Epithelial cell of proximal tubule (primary cell): Measurements from ENCODE around the gene BCAP31. TPM values are rescaled to one million over a fixed set of nuclear protein-coding genes. Genes with fewer than 3 reads are reported as not detected.
"Not testable (repeated sequence)": the region's sequence is repeated elsewhere in the genome, so short reads cannot be mapped to it uniquely, and the experiment has no call there.

Experiments
- DNase-seq: peaks from one replicate; pipeline ENCODE4 v3.0.0-alpha.2; 2011; ENCODE audit warnings: low read depth
- H3K4me3 ChIP-seq: 2 replicates; pipeline ENCODE4 v1.5.1; 2011; ENCODE audit warnings: low read depth, mild to moderate bottlenecking, low read length
- CTCF ChIP-seq: conservative IDR thresholded peaks from 2 replicates; pipeline ENCODE4 v1.5.1; 2012; ENCODE audit warnings: low read depth, mild to moderate bottlenecking, low read length
- total RNA-seq: library from RNA; depleted of rRNA; stranded (reverse); fragments of >200 nt; gene quantifications from 2 replicates; pipeline ENCODE4 v1.2.3, GENCODE V29; 2015

BCAP31 gene
- total RNA-seq, 1 donor from 2014 or later, result 163 TPM

- TF ChIP-seq CTCF, result no peak
- H3K4me3 ChIP-seq, result no peak overlapping the region
- DNase-seq, result no peak
Observed at GRCh38 chrX:153755136-153755535, 30.9 kb upstream of the BCAP31 start.

- DNase-seq, result no peak
- no peak overlapping the region for H3K4me3 ChIP-seq
- TF ChIP-seq CTCF, result no peak
Observed at GRCh38 chrX:153750127-153750774, 26.1 kb upstream of the BCAP31 start.

GRCh38 chrX:153749017-153749416 lies 24.8 kb upstream of the BCAP31 start:
- DNase-seq, H3K4me3 ChIP-seq: not testable (repeated sequence)

GRCh38 chrX:153746991-153747390 lies 22.8 kb upstream of the BCAP31 start:
- not testable (repeated sequence) for DNase-seq, H3K4me3 ChIP-seq

- no peak for DNase-seq
- no peak overlapping the region for H3K4me3 ChIP-seq
- no peak for TF ChIP-seq CTCF
Observed at GRCh38 chrX:153746359-153746758, 22.2 kb upstream of the BCAP31 start.

- not testable (repeated sequence) for H3K4me3 ChIP-seq, DNase-seq
Observed at GRCh38 chrX:153745067-153745433, 20.9 kb upstream of the BCAP31 start.

GRCh38 chrX:153744210-153745066 lies 20.3 kb upstream of the BCAP31 start:
- TF ChIP-seq CTCF, result peak; percentile 34
- no peak overlapping the region for H3K4me3 ChIP-seq
- no peak for DNase-seq

- DNase-seq, result not testable (repeated sequence)
Observed at GRCh38 chrX:153743468-153744209, 19.5 kb upstream of the BCAP31 start.

GRCh38 chrX:153742796-153743467 lies 18.7 kb upstream of the BCAP31 start:
- not testable (repeated sequence) for DNase-seq, H3K4me3 ChIP-seq

More at GRCh38 chrX:153743468-153744209, 19.5 kb upstream of the BCAP31 start:
- not testable (repeated sequence) for H3K4me3 ChIP-seq

GRCh38 chrX:153742111-153742510 lies 17.9 kb upstream of the BCAP31 start:
- not testable (repeated sequence) for DNase-seq, H3K4me3 ChIP-seq
